Measurements from ENCODE around the gene C11orf58. TPM values are rescaled to one million over a fixed set of nuclear protein-coding genes. Genes with fewer than 3 reads are reported as not detected.

C11orf58 gene
- total and polyA plus RNA-seq, 9 donors: 131 to 175 (median 155) TPM

GRCh38 chr11:16789063-16789420 lies 50.6 kb downstream of the C11orf58 start:
- Histone ChIP-seq H3K27me3 (no peaks in the 10 kb centered on the region), H3K4me1 (ENCODE audit: insufficient read depth) (no peaks in the 10 kb centered on the region), H3K36me3 (no peaks in the 10 kb centered on the region), H3K9me3 (no peaks in the 10 kb centered on the region), H3K4me3 (no peak overlapping the region), H3K27ac (no peak overlapping the region)
- DNase-seq: no peak
- intact Hi-C loops (cut with DNase I): no loop called here
- WGBS, 3 donors: 93 to 94% (median 93%) methylated on average over 13 of the region's 13 CpGs
- no peak for TF ChIP-seq EP300 (IDR thresholded peaks at IDR 0.05)
- no peak for TF ChIP-seq POLR2A (IDR thresholded peaks at IDR 0.05)
- TF ChIP-seq CTCF (IDR thresholded peaks at IDR 0.05): no peak

- DNase-seq: no peak
- WGBS, 3 donors: 84 to 91% (median 90%) methylated on average over 10 of the region's 10 CpGs
- intact Hi-C loops (cut with DNase I): no loop called here
- TF ChIP-seq POLR2A (IDR thresholded peaks at IDR 0.05): no peak
- no peak for TF ChIP-seq EP300 (IDR thresholded peaks at IDR 0.05)
- no peak for TF ChIP-seq CTCF (IDR thresholded peaks at IDR 0.05)
- Histone ChIP-seq H3K27me3 (no peaks in the 10 kb centered on the region), H3K4me1 (ENCODE audit: insufficient read depth) (no peaks in the 10 kb centered on the region), H3K4me3 (no peak overlapping the region), H3K9me3 (no peaks in the 10 kb centered on the region), H3K27ac (no peak overlapping the region), H3K36me3 (no peaks in the 10 kb centered on the region)
Measured at GRCh38 chr11:16789560-16790485, 51.4 kb downstream of the C11orf58 start.

- WGBS, 3 donors: 90 to 93% (median 91%) methylated on average over 15 to 16 of the region's 16 CpGs
- H3K4me3 ChIP-seq: no peak overlapping the region
- no peak overlapping the region for H3K27ac ChIP-seq
Measured at GRCh38 chr11:16790486-16791190, 52.2 kb downstream of the C11orf58 start.

More at GRCh38 chr11:16790486-16791190, 52.2 kb downstream of the C11orf58 start:
- no peaks in the 10 kb centered on the region for H3K36me3 ChIP-seq
- DNase-seq: no peak
- no peaks in the 10 kb centered on the region for H3K4me1 ChIP-seq (ENCODE audit: insufficient read depth)
- intact Hi-C loops (cut with DNase I): no loop called here
- TF ChIP-seq EP300 (IDR thresholded peaks at IDR 0.05): no peak
- no peak for TF ChIP-seq CTCF (IDR thresholded peaks at IDR 0.05)
- TF ChIP-seq POLR2A (IDR thresholded peaks at IDR 0.05): no peak
- no peaks in the 10 kb centered on the region for H3K27me3 ChIP-seq
- H3K9me3 ChIP-seq: no peaks in the 10 kb centered on the region
